HS-27A (cell line): ENCODE data around the gene SREBF1.
"Not testable (repeated sequence)": the region's sequence is repeated elsewhere in the genome, so short reads cannot be mapped to it uniquely, and the experiment has no call there.

Experiments
- DNase-seq: peaks from one replicate; pipeline ENCODE4 v3.0.0-alpha.2; 2012; ENCODE audit warnings: low read depth, missing footprints

SREBF1 gene

DNA sequence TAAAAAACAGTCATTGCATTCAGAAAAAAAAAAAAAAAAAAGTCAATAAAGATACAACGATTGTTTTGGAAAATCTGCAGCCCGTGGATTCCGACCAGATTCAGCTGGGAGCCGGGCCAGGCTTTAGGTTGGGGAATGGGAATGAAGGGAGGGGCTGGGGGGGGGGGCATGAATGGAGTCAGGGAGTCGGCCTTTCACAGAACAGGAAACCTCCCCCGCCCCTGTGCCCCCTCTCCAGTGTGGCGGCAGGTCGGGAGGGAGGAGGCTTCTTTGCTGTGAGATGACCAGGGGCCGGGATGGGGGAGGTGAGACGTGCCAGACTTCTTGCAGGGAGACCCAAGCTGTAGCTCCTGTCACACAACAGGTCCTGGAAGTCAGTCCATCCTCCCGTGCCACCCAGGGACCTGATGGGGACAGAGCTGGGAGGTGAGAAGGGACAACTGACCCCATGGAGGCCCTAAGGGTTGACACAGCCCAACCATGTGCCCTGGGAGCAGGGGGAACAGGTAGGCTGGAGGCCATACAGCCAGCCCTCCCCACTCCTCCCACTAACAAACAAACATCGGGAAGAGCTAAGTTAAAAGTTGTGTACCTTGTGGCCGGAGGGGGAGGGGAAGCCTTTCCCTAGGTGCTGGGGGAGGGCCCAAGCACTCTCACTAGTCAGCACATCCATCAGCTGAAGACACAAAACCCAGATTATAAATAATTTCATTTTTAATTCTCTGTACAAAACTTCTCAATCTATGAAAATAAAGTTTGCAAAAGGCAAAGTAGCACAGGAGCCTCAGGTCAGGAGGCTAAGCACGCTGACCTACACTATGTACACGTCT, 25.2 kb downstream of the SREBF1 start:
- DNase-seq = no peak

- DNase-seq = no peak
Measured at GRCh38 chr17:17810895-17811248, 25.9 kb downstream of the SREBF1 start.

- no peak for DNase-seq
Measured at GRCh38 chr17:17810084-17810894, 26.5 kb downstream of the SREBF1 start.

- no peak for DNase-seq
Measured at GRCh38 chr17:17809531-17810083, 27.2 kb downstream of the SREBF1 start.

GRCh38 chr17:17808706-17809432, 27.9 kb downstream of the SREBF1 start:
- no peak for DNase-seq

DNA sequence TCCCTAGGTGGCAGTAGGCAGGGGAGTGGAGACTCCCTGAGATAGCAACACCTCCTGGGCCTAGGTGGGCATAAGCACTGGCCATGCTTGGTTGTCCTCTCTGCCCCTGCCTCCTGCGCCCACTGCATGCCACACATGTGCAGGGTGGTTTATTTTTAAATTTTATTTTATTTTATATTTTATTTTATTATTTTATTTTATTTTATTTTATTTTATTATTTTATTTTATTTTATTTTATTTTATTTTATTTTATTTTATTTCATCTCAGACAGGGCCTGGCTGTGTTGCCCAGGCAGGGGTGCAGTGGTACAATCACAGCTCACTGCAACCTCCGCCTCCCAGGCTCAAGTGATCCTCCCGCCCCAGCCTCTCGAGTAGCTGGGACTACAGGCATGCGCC, 28.6 kb downstream of the SREBF1 start:
- DNase-seq = not testable (repeated sequence)

- no peak for DNase-seq
Measured at GRCh38 chr17:17807440-17807839, 29.3 kb downstream of the SREBF1 start.

GRCh38 chr17:17806611-17807274, 30.0 kb downstream of the SREBF1 start:
- DNase-seq = no peak

DNA sequence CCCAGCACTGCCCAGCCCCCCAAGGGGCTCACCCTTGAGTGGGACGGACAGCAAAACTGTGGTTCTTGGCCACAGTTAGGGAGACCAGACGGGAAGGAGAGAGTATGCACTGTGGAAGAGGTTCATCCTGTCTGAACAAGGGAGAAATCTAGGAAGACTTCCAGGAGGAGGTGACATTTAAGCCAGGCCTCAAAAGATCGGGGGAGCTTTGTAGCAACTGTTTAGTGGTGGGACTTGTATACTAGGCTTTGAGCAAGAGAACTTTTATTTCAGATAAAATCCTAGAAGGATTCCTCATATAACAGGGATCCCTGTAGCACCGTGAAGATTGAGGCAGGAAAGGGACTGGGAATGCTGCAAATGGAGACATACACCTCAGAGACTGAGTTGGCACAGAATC, 30.8 kb downstream of the SREBF1 start:
- DNase-seq = no peak

DNA sequence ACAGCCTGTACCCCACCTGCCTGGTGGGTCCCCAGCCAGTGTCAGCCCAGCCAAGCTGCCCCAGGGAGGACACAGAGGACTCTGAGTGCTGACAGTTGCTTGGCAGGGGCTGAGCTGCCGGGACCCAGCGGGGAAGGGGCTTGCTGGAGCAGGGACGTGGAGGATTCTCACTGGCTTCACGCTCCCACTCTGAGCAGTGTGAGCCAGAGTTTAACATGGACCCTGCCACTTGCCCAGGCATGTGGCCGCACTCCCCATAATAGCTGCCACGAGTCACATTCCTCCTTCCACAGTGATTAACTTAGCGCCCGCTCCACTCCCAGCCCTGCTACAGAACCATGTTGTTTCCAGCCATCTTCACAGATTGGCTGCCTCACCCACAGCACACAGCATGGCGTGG, 31.2 kb downstream of the SREBF1 start:
- no peak for DNase-seq

DNA sequence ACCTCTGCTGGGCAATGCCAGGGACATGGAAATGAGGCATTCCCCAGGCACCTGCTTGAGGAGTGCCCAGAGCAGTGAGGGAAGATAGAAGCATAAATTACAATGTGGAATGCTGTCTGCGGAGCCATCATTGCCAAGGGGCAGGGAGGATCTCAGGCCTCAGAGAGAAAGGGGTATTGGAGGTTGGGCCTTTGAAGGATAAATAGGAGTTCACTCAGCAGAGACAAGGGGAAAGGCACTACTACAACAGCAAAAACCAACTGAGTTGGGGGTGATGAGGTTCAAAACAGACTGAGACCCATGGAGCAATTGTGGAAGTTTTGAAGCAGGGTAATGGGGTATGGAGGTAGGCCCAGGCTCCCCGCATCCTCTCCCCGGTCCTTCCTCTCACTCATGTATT, 32.8 kb downstream of the SREBF1 start:
- DNase-seq = no peak

DNA sequence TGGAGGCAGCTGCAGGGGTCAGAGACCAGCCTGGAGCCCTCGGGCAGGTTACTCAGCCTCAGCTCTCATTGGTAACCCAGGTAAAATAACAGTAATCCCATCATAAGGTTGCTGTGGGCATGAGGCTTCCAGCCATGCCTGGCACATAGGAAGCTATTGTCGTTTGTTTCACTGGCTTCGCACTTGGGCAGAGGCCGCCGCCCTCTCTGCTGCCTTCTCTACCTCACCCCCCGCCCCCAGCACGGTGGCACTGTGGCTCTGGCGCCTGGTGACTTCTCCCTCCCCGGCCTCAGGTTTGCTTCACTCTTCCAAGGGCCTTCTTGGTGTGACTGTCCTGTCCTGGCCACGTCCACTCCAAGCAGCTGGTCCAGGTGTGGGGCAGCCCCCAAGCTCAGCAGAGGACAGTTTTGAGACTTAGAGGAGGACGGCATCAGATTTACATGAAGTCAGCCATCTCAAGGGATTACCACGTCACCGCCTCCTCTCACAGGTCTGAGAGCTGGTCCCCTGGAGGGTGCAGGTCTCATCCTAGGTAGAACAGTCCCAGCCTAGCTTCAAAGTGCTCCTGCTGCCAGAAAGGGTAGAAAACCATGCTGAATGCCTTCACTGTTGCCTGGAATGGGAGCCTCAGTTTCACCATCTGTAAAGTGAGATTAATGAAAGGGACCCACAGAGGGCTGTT, 34.8 kb downstream of the SREBF1 start:
- no peak for DNase-seq

DNA sequence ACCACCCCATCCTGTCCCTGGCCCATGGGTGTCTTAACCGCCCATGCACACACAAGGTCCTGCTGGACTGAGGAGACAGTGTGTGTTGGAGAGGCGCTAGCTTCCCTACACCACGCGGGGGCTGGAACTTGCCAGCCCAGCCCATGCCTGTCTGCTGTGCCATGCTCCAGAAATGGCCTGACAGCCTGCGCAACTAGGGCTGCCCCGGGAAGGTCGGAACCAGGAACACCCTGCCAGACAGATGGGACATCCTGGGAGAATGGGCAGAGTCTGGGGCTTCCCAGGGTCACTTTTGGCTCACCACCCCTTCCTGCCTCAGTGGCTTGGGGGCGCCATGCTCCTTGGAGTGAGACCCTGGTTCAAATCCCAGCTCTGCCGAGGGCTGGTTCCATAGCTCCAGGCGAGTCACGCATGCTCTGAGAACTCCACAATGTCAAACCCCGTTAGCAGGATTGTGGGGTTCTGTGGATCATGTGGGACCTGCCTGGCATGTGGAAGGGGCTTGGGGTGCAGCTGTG, 36.2 kb downstream of the SREBF1 start:
- DNase-seq = no peak

DNA sequence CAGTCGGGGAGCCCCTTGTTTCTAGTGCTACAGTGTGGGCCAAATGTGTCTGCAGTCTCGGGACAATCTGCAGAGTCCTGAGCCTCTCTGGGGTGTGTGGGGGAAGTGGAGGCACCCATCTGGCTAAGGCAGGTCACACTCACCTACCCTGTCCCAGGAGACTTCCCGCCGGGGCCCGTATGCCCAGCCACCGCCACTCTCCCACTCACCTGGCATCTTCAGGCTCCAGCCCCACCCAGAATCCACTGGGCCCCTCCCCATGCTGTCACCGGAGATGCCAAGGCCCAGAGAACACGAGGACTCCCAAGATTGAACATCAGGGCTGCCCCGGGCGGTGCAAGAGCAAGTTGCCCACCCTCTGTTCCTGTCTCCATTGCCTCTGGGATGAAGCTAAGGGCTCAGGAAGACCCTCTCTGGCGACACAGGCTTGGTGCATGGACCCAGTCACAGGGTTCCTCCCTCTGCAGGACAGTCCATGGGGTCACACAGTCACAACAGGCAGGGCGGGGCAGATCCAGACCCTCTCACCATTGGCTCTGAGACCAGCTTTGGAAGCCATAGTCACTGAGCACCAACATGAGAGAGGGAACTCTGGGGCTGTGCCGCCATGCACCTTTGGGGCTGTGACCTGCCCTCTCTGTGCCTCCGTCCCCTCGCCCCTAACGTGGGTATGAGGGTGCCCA, 38.1 kb downstream of the SREBF1 start:
- DNase-seq = no peak

- no peak for DNase-seq
Measured at GRCh38 chr17:17798010-17798556, 38.7 kb downstream of the SREBF1 start.

- DNase-seq = no peak
Measured at GRCh38 chr17:17797119-17797809, 39.5 kb downstream of the SREBF1 start.

DNA sequence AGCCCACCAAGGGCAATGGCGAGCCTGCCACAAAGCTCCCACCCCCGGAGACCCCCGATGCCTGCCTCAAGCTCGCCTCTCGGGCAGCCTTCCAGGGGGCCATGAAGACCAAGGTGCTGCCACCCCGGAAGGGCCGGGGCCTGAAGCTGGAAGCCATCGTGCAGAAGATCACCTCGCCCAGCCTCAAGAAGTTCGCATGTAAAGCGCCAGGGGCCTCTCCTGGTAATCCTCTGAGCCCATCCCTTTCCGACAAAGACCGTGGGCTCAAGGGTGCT, 40.1 kb downstream of the SREBF1 start:
- DNase-seq = no peak

- DNase-seq = no peak
Measured at GRCh38 chr17:17795946-17796786, 40.6 kb downstream of the SREBF1 start.

DNA sequence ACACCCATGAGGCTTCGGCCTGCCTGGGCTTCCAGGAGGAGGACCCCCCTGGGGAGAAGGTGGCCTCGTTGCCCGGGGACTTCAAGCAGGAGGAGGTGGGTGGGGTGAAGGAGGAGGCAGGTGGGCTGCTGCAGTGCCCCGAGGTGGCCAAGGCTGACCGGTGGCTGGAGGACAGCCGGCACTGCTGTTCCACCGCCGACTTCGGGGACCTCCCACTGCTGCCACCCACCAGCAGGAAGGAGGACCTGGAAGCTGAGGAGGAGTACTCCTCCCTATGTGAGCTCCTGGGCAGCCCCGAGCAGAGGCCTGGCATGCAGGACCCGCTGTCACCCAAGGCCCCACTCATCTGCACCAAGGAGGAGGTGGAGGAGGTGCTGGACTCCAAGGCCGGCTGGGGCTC, 41.5 kb downstream of the SREBF1 start:
- no peak for DNase-seq
